Activated CD4-positive, alpha-beta T cell treated with anti-CD3 and anti-CD28 coated beads, Interleukin-2, amount 50 U/mL, for 48 hours (primary cell): ENCODE data around the gene PPHLN1.

ENCODE experiments used
- DNase-seq, 2 experiments: peaks; one replicate each; pipeline ENCODE4 v3.0.0-alpha.2; 2020

The PPHLN1 gene

DNA sequence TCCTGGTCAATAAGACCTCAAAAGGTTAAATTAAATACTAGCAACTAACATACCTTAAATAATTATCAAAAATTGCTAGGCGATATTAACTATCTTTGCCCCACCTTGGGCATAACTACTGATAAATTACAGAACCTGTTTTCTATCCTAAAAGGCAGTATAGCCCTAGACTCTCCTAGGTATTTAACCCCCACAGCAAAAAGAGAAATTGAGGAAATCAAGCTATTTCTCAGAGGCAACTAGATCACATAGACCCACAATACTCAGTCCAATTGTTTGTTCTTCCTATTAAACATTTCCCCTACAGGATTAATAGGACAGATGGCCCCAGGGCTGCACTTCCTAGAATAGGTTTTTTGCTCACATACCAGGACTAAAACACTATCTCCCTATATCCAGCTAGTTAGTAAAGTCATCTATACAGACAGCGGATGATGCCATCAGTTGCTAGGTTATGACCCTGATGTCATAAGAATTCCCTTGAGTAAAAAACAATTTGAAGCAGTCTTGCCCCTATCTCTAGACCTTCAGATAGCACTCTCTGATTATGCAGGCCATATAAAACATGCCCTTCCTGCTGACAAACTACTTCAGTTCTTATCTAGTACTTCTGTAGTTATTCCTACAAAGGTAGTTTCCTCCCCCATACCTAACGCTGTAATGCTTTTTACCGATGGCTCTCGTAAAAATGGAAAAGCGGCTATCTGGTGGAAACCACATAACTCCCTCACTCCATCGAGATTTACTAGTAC is 118.4 kb downstream of the PPHLN1 start:
- no peak for DNase-seq

DNA sequence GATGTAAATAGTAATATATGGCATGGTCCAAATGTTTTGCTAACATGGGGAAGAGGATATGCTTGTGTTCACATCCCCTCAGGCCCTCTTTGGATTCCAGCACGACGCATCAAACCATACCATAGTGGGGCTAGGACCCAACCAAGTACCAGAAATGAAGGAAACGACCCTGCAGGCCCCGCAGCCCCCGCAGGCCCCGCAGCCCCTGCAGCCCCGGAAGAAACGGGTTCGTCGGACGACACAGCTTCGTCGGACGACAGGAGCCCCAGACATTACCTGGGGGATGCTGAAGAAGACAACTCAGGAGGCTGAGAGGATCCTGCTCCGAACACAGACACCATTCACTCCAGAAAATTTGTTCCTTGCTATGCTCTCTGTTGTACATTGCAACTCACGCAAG is 119.9 kb downstream of the PPHLN1 start:
- no peak for DNase-seq

DNA sequence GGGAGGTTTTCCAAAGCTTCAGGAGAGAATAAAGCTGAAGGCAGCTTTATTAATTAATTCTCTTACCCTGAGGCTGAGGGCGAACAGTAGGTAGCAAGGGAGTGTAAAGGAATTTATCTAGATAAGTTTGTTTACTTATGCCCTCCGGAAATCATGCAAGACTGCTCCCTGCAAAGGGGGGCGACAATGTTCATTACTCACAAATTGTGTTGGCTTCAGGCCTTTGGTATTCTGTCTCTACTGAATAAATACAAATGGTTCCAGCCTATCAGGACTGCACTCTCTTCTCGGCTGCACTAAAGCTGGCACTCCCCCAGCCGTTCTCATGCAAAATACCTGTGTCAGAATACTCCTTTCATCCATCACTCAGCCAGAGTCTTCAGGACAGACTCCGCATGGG is 120.8 kb downstream of the PPHLN1 start:
- DNase-seq = no peak

DNA sequence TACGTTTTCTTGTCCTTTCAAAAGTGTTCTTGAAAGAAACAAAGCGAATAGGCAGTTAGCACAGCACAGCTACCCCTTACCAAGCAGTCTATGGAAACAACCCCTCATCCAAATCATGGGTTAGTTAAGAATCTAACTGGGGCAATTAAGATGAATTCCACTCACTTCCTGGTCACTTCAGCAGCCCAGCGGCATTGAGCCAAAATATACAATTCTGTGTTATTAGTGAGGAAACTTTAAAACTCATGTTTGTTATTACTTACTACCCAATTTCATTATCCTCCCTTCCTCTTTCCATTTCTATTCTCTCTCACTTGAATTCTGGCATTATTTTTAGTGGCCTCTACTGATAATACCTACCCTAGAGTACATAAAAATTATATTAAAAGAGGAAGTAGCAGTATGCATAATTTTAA is 121.4 kb downstream of the PPHLN1 start:
- no peak for DNase-seq

DNA sequence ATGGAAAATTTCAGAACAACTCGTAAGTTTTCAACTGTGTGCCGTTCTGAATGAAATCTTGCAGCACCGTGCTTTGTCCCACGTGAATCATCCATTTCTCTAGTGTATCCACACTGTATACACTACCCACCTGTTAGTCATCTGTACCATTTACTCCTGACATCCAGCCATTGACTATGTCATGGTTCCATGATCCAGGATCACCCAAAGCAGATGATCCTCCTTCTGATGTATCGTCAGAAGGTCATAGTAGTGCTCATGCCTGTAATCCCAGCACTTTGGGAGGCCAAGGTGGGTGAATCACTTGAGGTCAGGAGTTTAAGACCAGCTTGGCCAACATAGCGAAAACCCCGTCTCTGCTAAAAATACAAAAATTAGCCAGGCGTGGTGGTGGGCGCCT is 122.9 kb downstream of the PPHLN1 start:
- DNase-seq = no peak

DNA sequence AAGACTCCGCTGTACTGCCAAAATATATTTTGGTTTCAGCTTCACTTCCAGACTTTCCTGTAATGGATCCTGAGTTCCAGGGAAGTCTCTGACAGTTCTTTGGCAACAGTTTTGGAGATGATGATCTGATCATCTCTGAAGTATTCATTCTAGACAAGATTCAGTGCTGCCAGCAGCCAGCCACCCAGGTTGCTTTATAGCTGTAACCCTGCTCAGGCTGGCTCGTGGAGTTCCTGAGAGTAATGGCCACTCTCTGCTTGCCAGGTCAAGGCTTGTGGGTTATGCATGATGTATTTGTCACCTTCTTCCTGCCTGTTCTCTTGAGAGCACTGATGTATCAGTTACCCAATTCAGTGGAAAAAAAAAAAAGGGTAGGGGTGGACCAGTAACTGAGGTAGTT is 124.3 kb downstream of the PPHLN1 start:
- no peak for DNase-seq

DNA sequence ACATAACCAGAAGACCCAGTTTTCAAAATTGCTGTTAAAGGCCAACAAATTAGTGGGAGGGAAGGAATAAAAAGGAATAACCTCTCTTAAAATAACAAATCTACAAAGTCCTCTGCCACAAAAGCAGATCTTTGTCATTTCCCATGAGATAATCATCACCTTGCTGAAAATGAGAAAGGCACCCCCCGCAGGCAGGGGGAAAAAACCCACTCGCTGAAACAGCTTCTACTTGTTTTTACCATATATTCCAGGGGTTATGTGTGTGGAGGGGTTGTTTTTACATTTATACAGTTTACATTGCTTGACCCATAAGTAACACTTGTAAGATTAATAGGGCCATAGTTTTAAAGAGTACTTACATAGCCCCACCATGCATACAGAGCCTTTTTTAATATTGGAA is 132.6 kb downstream of the PPHLN1 start:
- DNase-seq = no peak

DNA sequence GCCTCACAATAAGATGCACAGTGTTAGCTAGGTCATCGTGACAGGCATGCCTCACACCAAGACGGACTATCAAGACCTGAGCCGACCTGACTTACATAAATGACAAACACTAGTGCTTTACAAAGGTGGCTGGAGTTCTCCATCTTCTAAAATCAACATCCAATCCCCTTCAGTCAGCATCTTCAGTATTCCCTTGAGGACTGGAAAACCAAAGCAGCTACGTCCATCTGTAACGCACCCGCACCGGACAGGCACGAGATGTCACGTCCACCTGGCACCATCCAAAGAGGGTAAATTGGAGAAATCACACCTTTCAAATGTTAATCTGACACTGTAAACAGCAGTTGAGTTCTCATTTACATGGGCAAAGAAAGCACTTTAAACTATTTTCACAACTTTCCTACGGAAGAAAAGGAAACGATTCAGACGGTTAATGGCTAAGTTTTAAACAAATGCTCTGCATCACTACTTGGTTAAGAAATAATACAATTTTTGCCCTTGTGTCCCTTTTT is 133.4 kb downstream of the PPHLN1 start:
- no peak for DNase-seq

DNA sequence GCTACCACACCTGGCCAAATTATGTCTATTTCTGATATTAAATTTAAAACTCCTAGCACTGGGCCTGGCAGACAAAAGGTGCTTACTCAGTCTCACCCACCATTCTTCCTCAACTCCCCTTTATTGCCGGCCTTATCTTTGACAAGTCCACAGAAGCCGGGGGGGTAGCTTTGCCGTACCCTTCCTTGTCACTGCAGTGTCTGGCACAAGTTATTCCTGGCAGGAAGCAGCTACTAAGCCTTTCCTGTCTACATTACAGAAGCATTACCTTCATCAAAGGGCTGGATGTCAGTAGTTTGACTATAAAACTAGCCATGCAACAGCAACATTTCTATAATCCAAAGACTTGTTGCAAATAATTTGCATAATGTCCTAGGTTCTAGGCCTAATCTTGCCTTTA is 136.5 kb downstream of the PPHLN1 start:
- no peak for DNase-seq

DNA sequence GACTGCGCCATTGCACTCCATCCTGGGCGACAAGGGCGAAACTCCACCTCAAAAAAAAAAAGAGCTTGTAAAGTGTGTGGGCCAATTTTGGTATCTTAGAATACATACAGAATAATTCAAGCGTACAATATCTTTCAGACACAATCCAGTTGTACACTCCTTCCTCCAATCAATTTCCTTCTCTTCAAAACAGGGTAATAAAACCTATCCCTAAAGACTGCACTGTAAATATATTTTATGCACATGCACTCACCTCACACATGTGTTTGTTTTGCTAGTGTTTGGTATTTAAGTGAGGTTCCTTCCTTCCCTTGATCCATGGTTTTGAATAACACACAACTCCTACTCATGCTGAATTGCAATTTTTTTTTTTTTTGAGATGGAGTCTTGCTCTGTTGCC is 137.7 kb downstream of the PPHLN1 start:
- no peak for DNase-seq

DNA sequence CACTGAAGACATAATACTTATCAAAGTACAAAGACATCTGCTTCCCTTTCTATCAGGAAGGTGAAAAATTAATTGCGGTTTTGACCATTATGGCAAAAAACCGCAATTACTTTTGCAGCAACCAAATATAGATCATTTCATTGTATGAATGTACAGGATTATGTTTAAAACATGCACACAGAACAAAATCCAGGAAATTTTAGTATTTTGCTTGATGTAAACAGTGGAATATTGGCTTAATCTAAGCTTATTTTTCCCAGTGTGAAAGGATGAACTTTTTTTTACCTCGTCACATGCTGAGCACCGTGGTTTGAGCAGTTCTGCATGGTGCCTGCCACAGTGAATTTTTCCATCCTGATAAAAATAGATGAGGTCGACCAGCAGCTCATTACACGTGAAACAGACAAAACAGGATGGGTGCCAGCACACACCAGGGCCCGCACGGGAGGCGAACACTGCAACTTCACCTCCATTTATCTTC is 142.4 kb downstream of the PPHLN1 start:
- DNase-seq = no peak

DNA sequence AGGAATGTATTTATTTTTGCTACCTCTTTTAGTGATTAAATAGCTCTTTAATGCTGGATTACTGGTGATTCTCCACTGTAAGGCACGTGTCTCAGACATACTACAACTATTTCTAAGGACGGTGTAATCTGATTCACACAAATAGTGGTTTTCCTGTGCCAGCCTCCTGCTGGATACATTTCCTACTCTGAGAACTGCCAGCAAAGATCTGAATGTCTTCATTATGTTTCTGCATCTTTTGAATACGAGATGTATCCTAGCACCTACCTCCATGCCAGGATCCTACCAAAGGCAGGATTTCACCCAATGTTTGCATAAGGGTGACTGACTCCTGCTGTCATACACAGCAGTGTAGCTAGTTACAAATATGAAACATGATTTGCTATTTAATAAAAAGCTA is 143.0 kb downstream of the PPHLN1 start:
- DNase-seq = no peak

DNA sequence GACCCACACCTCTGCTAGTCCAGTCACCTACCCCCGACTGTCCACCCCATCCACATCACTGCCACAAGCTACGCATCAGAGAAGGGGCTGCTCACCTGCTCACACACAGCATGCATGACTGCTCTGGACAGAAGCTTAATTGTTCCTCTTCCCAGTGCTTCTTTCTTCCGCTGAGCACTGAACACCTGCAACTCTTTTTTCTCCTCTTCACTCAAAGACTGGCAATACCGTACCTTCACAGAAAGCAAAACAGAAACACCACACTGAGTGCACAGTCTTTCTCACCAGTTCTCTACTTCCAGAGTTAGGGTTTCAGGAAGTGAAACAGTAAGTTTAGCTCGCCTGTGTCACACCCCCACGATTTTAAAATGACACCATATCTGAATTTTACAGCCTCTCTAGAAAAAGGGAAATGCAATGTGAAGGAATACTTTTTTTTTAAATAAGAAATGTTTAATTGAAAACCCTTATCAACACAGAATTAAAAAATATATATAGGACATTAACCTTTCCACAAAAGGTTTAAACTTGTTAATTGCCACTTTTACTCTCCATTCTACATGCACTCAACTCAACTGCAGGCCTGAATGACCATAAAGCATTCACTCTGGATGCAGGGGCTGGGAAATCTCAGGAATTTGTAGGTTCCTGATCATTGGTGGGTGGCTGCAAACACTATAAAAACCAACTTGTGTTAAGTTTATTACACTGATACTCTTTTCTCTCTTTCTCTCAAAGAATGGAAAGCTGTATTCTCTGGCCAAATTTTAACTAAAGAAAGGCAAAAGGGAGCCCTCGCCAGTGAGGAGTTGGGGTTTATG is 143.6 kb downstream of the PPHLN1 start:
- DNase-seq = no peak

DNA sequence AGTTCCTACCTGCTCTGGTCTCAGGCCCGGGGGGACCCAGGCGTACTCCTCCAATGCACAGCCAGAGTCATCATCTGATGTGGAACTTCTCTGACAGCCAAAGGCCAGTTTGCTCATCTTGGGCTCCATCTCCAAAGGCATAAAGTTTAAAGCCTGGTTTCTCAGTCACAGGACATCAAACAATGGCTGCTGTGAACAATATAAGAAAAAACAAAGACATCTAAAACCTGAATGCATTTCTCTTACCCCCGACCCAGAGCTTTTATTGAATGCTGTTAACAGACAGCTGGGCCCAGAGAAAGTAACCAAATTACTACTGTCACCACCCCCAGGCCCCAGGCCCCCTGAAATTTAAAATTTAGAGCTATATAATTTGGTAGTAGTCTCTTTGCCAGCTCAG is 146.4 kb downstream of the PPHLN1 start:
- no peak for DNase-seq

DNA sequence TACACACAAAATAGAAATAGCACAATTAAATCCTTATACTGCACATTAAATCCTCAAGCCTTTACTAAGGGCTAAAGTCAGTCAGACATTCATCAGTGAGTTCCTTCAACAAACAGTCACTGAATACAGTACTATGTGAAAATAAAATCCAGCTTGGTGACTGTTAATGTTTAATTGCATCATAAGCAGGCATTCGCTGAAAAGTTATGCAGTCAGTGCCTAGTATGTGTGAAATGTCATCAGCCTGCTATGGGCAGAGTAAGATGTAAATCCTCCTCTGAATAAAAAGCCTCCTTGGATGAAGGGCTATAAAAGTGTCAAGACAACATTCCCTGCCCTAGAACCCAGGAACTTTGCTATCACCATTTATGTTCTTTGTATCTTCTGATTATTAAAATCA is 147.2 kb downstream of the PPHLN1 start:
- no peak for DNase-seq

DNA sequence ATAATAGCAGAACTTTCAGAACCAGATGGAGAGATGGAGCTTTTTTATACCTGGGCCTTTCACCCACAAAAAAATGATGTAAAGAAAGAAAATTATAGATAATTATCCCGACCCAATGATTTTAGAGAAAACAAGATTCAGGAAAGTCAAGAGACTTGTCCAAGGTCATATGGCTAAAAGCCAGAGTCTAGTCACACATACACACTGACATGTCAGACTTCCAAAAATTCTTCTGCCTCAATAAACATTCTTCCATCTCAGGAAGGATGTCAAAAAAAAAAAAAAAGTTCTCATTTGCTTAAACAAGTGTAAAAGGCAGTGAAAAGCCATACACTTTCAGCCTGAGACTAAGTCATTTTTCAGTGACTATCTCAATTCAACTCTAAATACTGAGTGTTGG is 147.6 kb downstream of the PPHLN1 start:
- DNase-seq = no peak

DNA sequence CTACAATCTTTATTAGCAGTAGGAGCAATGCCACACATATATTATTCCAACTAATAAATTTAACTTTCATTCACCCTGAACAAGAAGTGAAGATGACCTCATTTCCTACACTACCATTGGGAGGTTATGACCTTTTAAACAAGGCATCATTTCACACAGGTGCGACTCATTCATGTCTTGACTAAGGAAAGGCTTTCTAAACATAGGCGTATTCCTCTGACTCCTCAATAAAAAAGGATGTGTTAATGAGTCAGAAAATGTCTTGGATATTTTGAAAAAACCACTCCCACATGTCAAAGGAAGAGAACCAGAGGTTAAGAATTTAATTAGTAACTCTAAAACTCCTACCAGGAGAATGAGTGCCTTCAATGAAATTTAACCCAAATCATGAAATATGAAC is 148.4 kb downstream of the PPHLN1 start:
- DNase-seq = no peak

DNA sequence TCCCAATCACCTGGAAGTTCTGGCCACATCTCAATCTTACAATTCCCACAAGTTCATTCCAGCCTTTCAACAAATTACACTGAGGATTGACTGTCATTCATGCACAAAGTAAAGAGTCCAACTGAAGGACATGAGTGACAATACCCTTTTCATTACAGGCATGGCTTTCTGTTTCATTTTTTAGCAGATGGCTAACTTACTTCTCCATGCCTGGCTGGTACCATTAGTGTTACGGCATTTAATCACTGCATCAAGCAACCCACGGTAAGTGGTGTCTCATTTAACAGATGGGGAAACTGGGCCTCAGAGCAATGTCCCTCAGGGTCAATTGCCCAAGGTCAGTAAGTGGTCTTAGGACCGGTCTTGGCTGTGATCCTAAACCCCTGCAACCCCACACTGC is 149.1 kb downstream of the PPHLN1 start:
- no peak for DNase-seq

DNA sequence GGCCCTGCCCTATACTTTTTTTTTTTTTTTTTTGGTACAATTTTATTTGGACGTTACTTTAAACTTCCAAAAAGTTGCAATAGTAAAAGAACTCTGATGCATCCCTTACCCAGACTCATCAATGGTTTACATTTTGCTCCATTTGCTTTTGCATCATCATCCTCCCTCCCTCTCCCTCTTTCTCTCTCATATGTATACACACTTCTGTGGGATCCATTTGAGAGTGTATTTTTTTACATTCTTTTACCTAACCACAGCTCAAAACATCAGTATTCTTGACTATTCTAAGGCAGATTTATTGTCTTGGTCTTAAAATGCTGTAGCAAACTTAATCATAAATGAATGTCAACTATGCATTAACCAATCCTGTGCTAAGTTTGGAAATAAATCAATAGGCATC is 152.0 kb downstream of the PPHLN1 start:
- DNase-seq = no peak

DNA sequence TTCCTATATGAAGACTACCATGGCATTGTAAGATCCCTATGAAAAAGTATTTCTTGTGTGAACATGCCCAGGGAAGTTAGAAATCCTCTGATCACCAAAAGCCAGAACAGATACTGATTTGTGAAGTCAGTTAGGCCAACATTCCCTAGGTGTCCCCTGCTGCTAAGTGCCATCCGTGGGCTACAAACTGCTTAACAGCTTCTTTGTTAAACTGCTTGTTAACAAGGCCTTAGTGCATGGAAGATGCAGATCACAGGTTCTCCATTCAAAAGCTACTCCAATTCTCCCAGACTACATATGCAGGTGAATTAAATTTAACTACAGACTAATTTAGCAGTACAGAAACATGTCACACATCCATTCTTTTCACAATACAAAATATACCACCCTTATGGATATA is 155.4 kb downstream of the PPHLN1 start:
- DNase-seq = no peak

DNA sequence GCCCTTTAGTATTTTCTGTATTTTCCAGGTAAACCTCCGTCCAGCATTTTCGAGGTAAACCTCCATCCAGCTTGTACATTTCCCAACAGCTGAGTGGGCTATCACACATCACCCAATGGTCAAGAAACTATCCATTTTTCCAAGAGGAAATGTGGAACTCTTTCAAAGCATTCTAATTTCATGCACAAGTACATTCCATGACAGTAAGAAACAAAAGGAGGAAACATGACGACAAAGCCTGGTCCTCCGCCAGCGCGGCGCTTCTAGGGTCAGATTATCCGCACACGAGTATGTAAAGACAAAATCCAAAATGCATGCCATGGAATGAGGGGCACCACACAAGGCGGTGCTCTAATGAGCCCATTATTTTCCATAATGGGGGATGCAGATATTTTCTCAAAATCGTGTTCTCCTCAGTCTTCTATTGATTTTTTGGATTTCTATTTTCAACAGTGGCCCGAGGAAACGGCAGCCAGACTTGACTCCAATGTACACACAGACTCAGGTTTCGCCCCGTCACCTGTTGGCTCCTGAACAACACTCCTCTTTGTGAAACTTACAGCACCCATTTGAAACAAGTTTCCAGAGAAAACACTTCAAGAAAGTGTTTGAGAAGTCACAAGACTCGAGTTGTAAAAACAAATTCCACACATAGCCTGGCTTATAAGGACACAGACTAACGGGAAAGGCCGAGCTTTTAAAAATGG is 156.2 kb downstream of the PPHLN1 start:
- DNase-seq = no peak

DNA sequence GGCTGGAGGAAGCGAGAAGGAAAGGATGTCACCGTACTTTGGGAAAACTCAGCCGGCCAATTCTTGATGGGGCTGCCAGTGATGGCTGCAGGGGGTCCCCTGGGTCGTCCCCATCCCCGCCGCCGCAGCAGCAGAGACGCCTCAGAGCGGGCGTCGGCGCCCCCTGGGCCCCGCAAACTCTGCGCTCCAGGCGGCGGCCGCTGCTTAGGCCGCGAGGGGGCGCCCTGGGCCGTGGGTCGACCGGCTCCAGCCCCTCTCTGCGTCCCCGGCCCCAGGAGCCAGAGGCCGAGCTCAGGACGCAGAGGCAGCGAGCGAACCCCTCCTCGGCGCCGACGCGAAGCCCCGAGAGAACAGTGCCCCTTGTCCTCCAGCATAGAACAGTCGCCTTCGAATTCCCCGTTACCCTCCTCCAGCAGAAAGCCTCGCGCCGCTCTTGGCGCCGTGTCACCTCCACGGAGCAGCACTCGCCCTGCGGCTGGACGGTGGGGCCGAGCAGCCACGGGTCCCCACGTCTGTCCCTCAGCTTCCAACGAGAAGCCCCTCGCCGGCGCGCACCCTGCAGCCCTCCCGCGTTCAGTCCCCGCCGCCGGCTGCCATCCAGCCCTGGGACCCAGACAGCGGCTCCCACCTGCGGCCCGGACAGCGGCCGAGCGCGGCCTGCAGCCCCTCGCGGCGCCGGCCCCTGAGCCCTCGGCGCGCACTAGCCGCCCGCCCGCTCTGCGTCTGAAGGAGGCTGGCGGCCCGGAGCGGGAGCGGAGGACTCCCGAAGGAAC is 157.0 kb downstream of the PPHLN1 start:
- DNase-seq = peak; percentile 57 to 65

DNA sequence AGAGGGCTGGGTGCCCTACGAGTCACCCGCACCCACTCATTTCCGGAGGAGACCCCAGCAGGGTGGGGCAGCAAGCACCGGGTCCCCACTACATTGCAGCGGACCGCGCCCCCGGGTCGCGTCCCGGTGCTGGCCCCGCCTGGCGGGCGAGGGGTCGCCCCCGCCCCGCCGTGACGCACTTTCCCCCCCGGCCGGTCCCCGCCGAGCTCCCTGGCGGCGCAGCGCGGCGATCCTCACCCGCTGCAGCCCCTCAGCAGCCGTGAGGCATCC is 157.5 kb downstream of the PPHLN1 start:
- DNase-seq = peak; percentile 9
